CD4-positive, alpha-beta T cell treated with Interleukin-12 subunit alpha and Interleukin-12 subunit beta, for 1 hour (primary cell): ENCODE results near the gene PRKCE.

Source experiments
- DNase-seq: peaks from one replicate; pipeline ENCODE4 v3.0.0-alpha.2; 2020

PRKCE gene

GRCh38 chr2:46008091-46008870, 356.8 kb downstream of the PRKCE start:
- no peak for DNase-seq

- DNase-seq: no peak
These were observed 357.8 kb downstream of the PRKCE start for GRCh38 chr2:46009315-46009714.

GRCh38 chr2:46009772-46010171, 358.3 kb downstream of the PRKCE start:
- DNase-seq: no peak

GRCh38 chr2:46010223-46010924, 358.9 kb downstream of the PRKCE start:
- no peak for DNase-seq

- DNase-seq: peak; percentile 39
These were observed 359.5 kb downstream of the PRKCE start for GRCh38 chr2:46010925-46011490.

GRCh38 chr2:46012618-46013240, 361.3 kb downstream of the PRKCE start:
- DNase-seq: no peak

- no peak for DNase-seq
These were observed 362.3 kb downstream of the PRKCE start for GRCh38 chr2:46013726-46014125.

- no peak for DNase-seq
These were observed 363.6 kb downstream of the PRKCE start for GRCh38 chr2:46014911-46015654.

GRCh38 chr2:46015671-46016070, 364.2 kb downstream of the PRKCE start:
- DNase-seq: no peak

- no peak for DNase-seq
These were observed 364.6 kb downstream of the PRKCE start for GRCh38 chr2:46016091-46016490.

GRCh38 chr2:46018773-46019591, 367.5 kb downstream of the PRKCE start:
- no peak for DNase-seq

GRCh38 chr2:46020416-46020815, 368.9 kb downstream of the PRKCE start:
- no peak for DNase-seq

- DNase-seq: no peak
These were observed 371.8 kb downstream of the PRKCE start for GRCh38 chr2:46023165-46023854.

- no peak for DNase-seq
These were observed 372.8 kb downstream of the PRKCE start for GRCh38 chr2:46024146-46024779.

- DNase-seq: no peak
These were observed 373.6 kb downstream of the PRKCE start for GRCh38 chr2:46025081-46025480.

- DNase-seq: no peak
These were observed 374.2 kb downstream of the PRKCE start for GRCh38 chr2:46025676-46026075.

- no peak for DNase-seq
These were observed 375.0 kb downstream of the PRKCE start for GRCh38 chr2:46026431-46026830.

- no peak for DNase-seq
These were observed 377.9 kb downstream of the PRKCE start for GRCh38 chr2:46029332-46029811.

GRCh38 chr2:46030330-46030729, 378.9 kb downstream of the PRKCE start:
- DNase-seq: no peak

GRCh38 chr2:46032161-46032813, 380.8 kb downstream of the PRKCE start:
- no peak for DNase-seq
